ENCODE measurements around the gene CLSTN2. TPM values are rescaled to one million over a fixed set of nuclear protein-coding genes. Genes with fewer than 3 reads are reported as not detected.

CLSTN2 gene
- total and polyA plus RNA-seq, 12 donors, result 0.67 to 17.8 (median 5.3) TPM

- 91 to 100% (median 94%) methylated on average over 2 of the region's 2 CpGs for WGBS, 4 donors
- Histone ChIP-seq H3K4me1 (replicated peaks in 1 of 2) (peaks cover under 1 to 3% of the 10 kb centered on the region in 2 donors), H3K9me3 (replicated peaks in 1 of 3) (no peaks in the 10 kb centered on the region), H3K4me3 (no peak overlapping the region), H3K27me3 (no peaks in the 10 kb centered on the region), H3K27ac (no peak overlapping the region), H3K36me3 (replicated peaks in 1 of 2) (no peaks in the 10 kb centered on the region)
- DNase-seq, result peak in 1 of 7 donors; percentile 4
- intact Hi-C loops (cut with DNase I), result no loop called here
- no peak for TF ChIP-seq POLR2A (IDR thresholded peaks at IDR 0.05)
- no peak for TF ChIP-seq CTCF (IDR thresholded peaks at IDR 0.05)
Observed at GRCh38 chr3:140446734-140447133, 511.7 kb downstream of the CLSTN2 start.

GRCh38 chr3:140447136-140447535 lies 512.2 kb downstream of the CLSTN2 start:
- Histone ChIP-seq H3K27me3 (no peaks in the 10 kb centered on the region), H3K36me3 (replicated peaks in 1 of 2) (no peaks in the 10 kb centered on the region), H3K4me3 (no peak overlapping the region), H3K27ac (no peak overlapping the region), H3K9me3 (replicated peaks in 1 of 3) (no peaks in the 10 kb centered on the region), H3K4me1 (replicated peaks in 1 of 2) (peaks cover 0 to 3% of the 10 kb centered on the region in 2 donors)
- WGBS, 4 donors, result 79 to 92% (median 84%) methylated on average over 4 to 6 of the region's 6 CpGs
- DNase-seq, result peak in 1 of 7 donors; percentile 2
- TF ChIP-seq CTCF (IDR thresholded peaks at IDR 0.05) (no peak), POLR2A (IDR thresholded peaks at IDR 0.05) (no peak)
- intact Hi-C loops (cut with DNase I), result no loop called here

- DNase-seq, result peak in 1 of 7 donors; percentile 3
- no peaks in the 10 kb centered on the region for H3K27me3 ChIP-seq
- H3K36me3 ChIP-seq (replicated peaks in 1 of 2), result no peaks in the 10 kb centered on the region
- TF ChIP-seq CTCF (IDR thresholded peaks at IDR 0.05) (no peak), POLR2A (IDR thresholded peaks at IDR 0.05) (no peak)
- H3K4me3 ChIP-seq, result no peak overlapping the region
- H3K4me1 ChIP-seq (replicated peaks in 1 of 2), result peaks cover 0 to 3% of the 10 kb centered on the region in 2 donors
- 87 to 97% (median 90%) methylated on average over 3 of the region's 3 CpGs for WGBS, 4 donors
- H3K9me3 ChIP-seq (replicated peaks in 1 of 3), result no peaks in the 10 kb centered on the region
- no peak overlapping the region for H3K27ac ChIP-seq
- intact Hi-C loops (cut with DNase I), result no loop called here
Observed at GRCh38 chr3:140448001-140448400, 513.0 kb downstream of the CLSTN2 start.

- Histone ChIP-seq H3K4me1 (replicated peaks in 1 of 2) (peaks cover 0 to 3% of the 10 kb centered on the region in 2 donors), H3K27ac (peak overlapping the region in 1 of 5 donors; percentile 47), H3K9me3 (replicated peaks in 1 of 3) (no peaks in the 10 kb centered on the region), H3K36me3 (replicated peaks in 1 of 2) (no peaks in the 10 kb centered on the region), H3K27me3 (no peaks in the 10 kb centered on the region), H3K4me3 (no peak overlapping the region)
- TF ChIP-seq POLR2A (IDR thresholded peaks at IDR 0.05) (no peak), CTCF (IDR thresholded peaks at IDR 0.05) (no peak)
- WGBS, 4 donors, result 87 to 96% (median 95%) methylated on average over 5 of the region's 5 CpGs
- DNase-seq, result no peak
- intact Hi-C loops (cut with DNase I), result no loop called here
Observed at GRCh38 chr3:140449413-140450256, 514.6 kb downstream of the CLSTN2 start.
